Activated naive CD8-positive, alpha-beta T cell treated with anti-CD3 and anti-CD28 coated beads, Interleukin-2, amount 50 U/mL, for 16 hours (primary cell): ENCODE results near the gene COL2A1.
A peak's percentile ranks its signal among the peaks of the same experiment; 100 is the strongest.
"Not testable (repeated sequence)": the region's sequence is repeated elsewhere in the genome, so short reads cannot be mapped to it uniquely, and the experiment has no call there.

Source experiments
- DNase-seq: peaks from one replicate; pipeline ENCODE4 v3.0.0-alpha.2; 2020; ENCODE audit warnings: low read depth, low spot score

Gene COL2A1

GRCh38 chr12:47977046-47977771 lies 27.1 kb downstream of the COL2A1 start:
- DNase-seq = no peak

GRCh38 chr12:47975816-47976215 lies 28.5 kb downstream of the COL2A1 start:
- DNase-seq = no peak

- no peak for DNase-seq
Observed at GRCh38 chr12:47975036-47975620, 29.1 kb downstream of the COL2A1 start.

- DNase-seq = no peak
Observed at GRCh38 chr12:47973870-47974269, 30.4 kb downstream of the COL2A1 start.

GRCh38 chr12:47972895-47973294 lies 31.4 kb downstream of the COL2A1 start:
- DNase-seq = no peak

GRCh38 chr12:47970843-47971242 lies 33.4 kb downstream of the COL2A1 start:
- no peak for DNase-seq

- DNase-seq = no peak
Observed at GRCh38 chr12:47969845-47970244, 34.4 kb downstream of the COL2A1 start.

GRCh38 chr12:47967461-47968321 lies 36.6 kb downstream of the COL2A1 start:
- no peak for DNase-seq

- DNase-seq = no peak
Observed at GRCh38 chr12:47965581-47965980, 38.7 kb downstream of the COL2A1 start.

- no peak for DNase-seq
Observed at GRCh38 chr12:47964106-47964728, 40.1 kb downstream of the COL2A1 start.

GRCh38 chr12:47963340-47964040 lies 40.8 kb downstream of the COL2A1 start, which contains the start of gene TMEM106C:
TMEM106C (plus strand) TSS chr12:47963596; CDS start chr12:47964237, 641 bp downstream.
- peak; percentile 79 for DNase-seq

GRCh38 chr12:47962198-47962597 lies 42.1 kb downstream of the COL2A1 start:
- DNase-seq = no peak

GRCh38 chr12:47957671-47958070 lies 46.6 kb downstream of the COL2A1 start:
- DNase-seq = not testable (repeated sequence)

GRCh38 chr12:47955059-47955458 lies 49.2 kb downstream of the COL2A1 start:
- DNase-seq = no peak

- no peak for DNase-seq
Observed at GRCh38 chr12:47954467-47955045, 49.7 kb downstream of the COL2A1 start.

- DNase-seq = no peak
Observed at GRCh38 chr12:47954058-47954457, 50.2 kb downstream of the COL2A1 start.

GRCh38 chr12:47950856-47951468 lies 53.3 kb downstream of the COL2A1 start:
- DNase-seq = no peak

GRCh38 chr12:47949441-47950341 lies 54.6 kb downstream of the COL2A1 start:
- no peak for DNase-seq

- DNase-seq = no peak
Observed at GRCh38 chr12:47947341-47947740, 56.9 kb downstream of the COL2A1 start.
